IPS DF 6.9 (cell line): ENCODE results near the gene TST.

ENCODE experiments used
- DNase-seq: peaks from one replicate; pipeline ENCODE4 v3.0.0-alpha.2; 2013; ENCODE audit warnings: low read depth, low spot score
- H3K27ac ChIP-seq: one replicate; pipeline ENCODE4 v1.5.1; 2013; ENCODE audit warnings: low read length, control low read depth
- H3K27me3 ChIP-seq: 2 replicates; pipeline ENCODE4 v1.6.1; 2013; ENCODE audit warnings: mild to moderate bottlenecking, low read length; ENCODE audit not compliant: control insufficient read depth, insufficient read depth
- H3K36me3 ChIP-seq: 2 replicates; pipeline ENCODE4 v1.6.1; 2013; ENCODE audit warnings: low read length; ENCODE audit not compliant: control insufficient read depth, insufficient read depth
- H3K4me1 ChIP-seq: 2 replicates; pipeline ENCODE4 v1.6.1; 2013; ENCODE audit warnings: low read length; ENCODE audit not compliant: control insufficient read depth, insufficient read depth
- H3K4me3 ChIP-seq: 2 replicates; pipeline ENCODE4 v1.5.1; 2013; ENCODE audit warnings: mild to moderate bottlenecking, low read length
- H3K9me3 ChIP-seq: 2 replicates; pipeline ENCODE4 v1.6.1; 2013; ENCODE audit warnings: low read length, inconsistent platforms; ENCODE audit not compliant: control insufficient read depth, insufficient read depth
- WGBS: extraction: QIAGEN DNeasy Blood & Tissue Kit; methylation state at CpG from one replicate; pipeline ENCODE4 v1.1.7; 2013; ENCODE audit warnings: mixed read lengths, missing lambda C conversion rate; ENCODE audit not compliant: insufficient read length, insufficient coverage; 5-methylcytosine and 5-hydroxymethylcytosine counted together

The TST gene

DNA sequence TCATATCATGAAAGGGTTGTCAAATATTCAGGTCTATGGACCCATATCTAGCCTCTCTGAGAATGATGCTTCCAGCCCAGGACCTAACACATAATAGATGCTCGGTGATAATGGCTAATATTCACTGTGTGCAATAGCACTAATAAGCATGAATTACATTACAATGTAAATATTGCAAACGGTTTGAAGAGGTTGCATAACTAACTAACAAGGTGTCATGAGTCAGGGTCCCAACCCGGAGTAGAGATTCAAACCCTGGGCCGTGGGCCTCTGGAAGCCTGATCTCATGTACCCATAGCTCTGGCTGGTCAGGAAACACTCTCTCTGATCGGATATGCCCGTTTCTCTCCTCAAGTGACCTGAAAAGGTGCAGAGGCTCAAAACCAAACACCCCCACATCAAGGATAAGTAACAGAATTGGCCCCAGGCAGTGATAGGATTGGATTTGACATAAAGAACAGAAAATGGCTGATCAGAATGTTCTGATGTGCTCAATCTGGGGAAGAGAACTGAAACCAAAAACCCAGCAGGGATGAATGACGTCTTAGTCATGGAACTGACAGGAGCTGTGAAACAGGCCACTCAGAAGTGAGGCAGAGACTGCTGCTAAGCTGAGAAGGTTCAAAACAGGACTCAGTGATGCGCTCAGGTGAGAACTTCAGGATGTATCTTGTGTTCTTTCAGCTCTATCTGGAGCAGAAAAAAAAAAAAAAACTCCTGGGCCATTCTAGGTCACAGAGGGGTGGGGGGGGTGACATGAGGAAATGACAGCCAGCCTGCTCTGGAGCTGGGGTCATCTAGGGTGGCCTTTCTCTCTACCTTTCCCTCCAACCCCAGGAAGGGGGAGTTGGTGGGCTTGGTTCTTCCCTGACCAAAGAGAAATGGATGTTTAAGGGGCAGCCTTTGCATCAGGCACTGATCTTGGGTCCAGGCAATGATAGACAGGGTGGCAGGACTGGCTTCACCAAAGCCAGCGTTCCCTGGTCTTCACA is 25.7 kb upstream of the TST start:
- Histone ChIP-seq H3K27me3 (no peaks in the 10 kb centered on the region), H3K4me3 (no peak overlapping the region), H3K9me3 (no peaks in the 10 kb centered on the region; the same call in 1 of the 2 replicates), H3K36me3 (no peaks in the 10 kb centered on the region), H3K27ac (no peak overlapping the region), H3K4me1 (peaks cover 8% of the 10 kb centered on the region)
- DNase-seq, result no peak
- WGBS, result no CpG with 5 or more reads among the region's 9 CpGs

- H3K4me3 ChIP-seq, result no peak overlapping the region
- no peaks in the 10 kb centered on the region; the same call in 1 of the 2 replicates for H3K9me3 ChIP-seq
- no peaks in the 10 kb centered on the region for H3K27me3 ChIP-seq
- no CpG with 5 or more reads among the region's 17 CpGs for WGBS
- no peaks in the 10 kb centered on the region for H3K36me3 ChIP-seq
- DNase-seq, result no peak
- H3K4me1 ChIP-seq, result peaks cover 8% of the 10 kb centered on the region
- no peak overlapping the region for H3K27ac ChIP-seq
Observed at GRCh38 chr22:37043828-37044538, 24.7 kb upstream of the TST start.

GRCh38 chr22:37043209-37043827 is 24.1 kb upstream of the TST start:
- Histone ChIP-seq H3K4me3 (no peak overlapping the region), H3K27me3 (no peaks in the 10 kb centered on the region), H3K36me3 (no peaks in the 10 kb centered on the region), H3K27ac (no peak overlapping the region), H3K9me3 (no peaks in the 10 kb centered on the region; the same call in 1 of the 2 replicates), H3K4me1 (peaks cover 8% of the 10 kb centered on the region)
- DNase-seq, result no peak
- no CpG with 5 or more reads among the region's 7 CpGs for WGBS

DNA sequence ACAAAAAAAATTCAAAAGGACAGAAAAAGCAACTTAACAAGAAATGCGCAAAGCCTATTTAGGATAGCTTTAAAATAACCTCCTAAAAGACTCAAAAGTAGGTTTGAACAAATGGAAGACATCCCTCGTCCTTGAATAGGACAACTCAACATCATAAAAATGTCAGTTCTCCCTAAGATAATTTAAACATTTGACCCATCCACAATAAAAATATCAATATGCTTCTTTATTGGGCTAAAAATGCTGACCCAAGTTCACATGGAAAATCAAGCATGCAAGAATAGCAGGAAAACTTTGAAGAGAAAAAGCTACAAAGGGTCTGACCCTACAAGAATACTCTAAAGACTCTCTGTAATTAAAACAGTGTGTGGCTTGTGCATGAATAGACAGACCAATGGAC is 20.2 kb upstream of the TST start:
- H3K9me3 ChIP-seq, result no peaks in the 10 kb centered on the region; the same call in none of the 2 replicates
- no peaks in the 10 kb centered on the region for H3K27me3 ChIP-seq
- H3K4me1 ChIP-seq, result peaks cover 6% of the 10 kb centered on the region
- no CpG with 5 or more reads among the region's 2 CpGs for WGBS
- no peak overlapping the region for H3K27ac ChIP-seq
- H3K4me3 ChIP-seq, result no peak overlapping the region
- no peak for DNase-seq
- no peaks in the 10 kb centered on the region for H3K36me3 ChIP-seq

- Histone ChIP-seq H3K36me3 (no peaks in the 10 kb centered on the region), H3K27ac (no peak overlapping the region), H3K27me3 (no peaks in the 10 kb centered on the region), H3K9me3 (no peaks in the 10 kb centered on the region; the same call in 1 of the 2 replicates), H3K4me3 (no peak overlapping the region), H3K4me1 (no peaks in the 10 kb centered on the region)
- DNase-seq, result no peak
- no CpG with 5 or more reads among the region's 14 CpGs for WGBS
Observed at GRCh38 chr22:37037669-37038068, 18.4 kb upstream of the TST start.

GRCh38 chr22:37036655-37037377 is 17.6 kb upstream of the TST start:
- Histone ChIP-seq H3K27me3 (no peaks in the 10 kb centered on the region), H3K9me3 (no peaks in the 10 kb centered on the region; the same call in 1 of the 2 replicates), H3K4me3 (no peak overlapping the region), H3K4me1 (0 out of 2 replicates have a peak, but pooled peaks cover 1% of the 10 kb centered on the region), H3K36me3 (no peaks in the 10 kb centered on the region), H3K27ac (no peak overlapping the region)
- DNase-seq, result no peak
- WGBS, result no CpG with 5 or more reads among the region's 11 CpGs

GRCh38 chr22:37033605-37034430 is 14.6 kb upstream of the TST start:
- H3K27ac ChIP-seq, result no peak overlapping the region
- no peak overlapping the region for H3K4me3 ChIP-seq
- H3K36me3 ChIP-seq, result peaks cover 7% of the 10 kb centered on the region
- H3K4me1 ChIP-seq, result 0 out of 2 replicates have a peak, but pooled peaks cover 1% of the 10 kb centered on the region
- no peaks in the 10 kb centered on the region for H3K27me3 ChIP-seq
- DNase-seq, result no peak
- H3K9me3 ChIP-seq, result no peaks in the 10 kb centered on the region; the same call in 1 of the 2 replicates
- WGBS, result no CpG with 5 or more reads among the region's 23 CpGs

GRCh38 chr22:37032535-37033460 is 13.6 kb upstream of the TST start:
- Histone ChIP-seq H3K36me3 (peaks cover 7% of the 10 kb centered on the region), H3K27me3 (no peaks in the 10 kb centered on the region), H3K9me3 (no peaks in the 10 kb centered on the region; the same call in 1 of the 2 replicates), H3K4me1 (0 out of 2 replicates have a peak, but pooled peaks cover 1% of the 10 kb centered on the region), H3K27ac (no peak overlapping the region), H3K4me3 (no peak overlapping the region)
- no peak for DNase-seq
- no CpG with 5 or more reads among the region's 18 CpGs for WGBS
